ENCODE results near the gene ARHGAP42.
"Not testable (repeated sequence)": the region's sequence is repeated elsewhere in the genome, so short reads cannot be mapped to it uniquely, and the experiment has no call there.

Gene ARHGAP42

DNA sequence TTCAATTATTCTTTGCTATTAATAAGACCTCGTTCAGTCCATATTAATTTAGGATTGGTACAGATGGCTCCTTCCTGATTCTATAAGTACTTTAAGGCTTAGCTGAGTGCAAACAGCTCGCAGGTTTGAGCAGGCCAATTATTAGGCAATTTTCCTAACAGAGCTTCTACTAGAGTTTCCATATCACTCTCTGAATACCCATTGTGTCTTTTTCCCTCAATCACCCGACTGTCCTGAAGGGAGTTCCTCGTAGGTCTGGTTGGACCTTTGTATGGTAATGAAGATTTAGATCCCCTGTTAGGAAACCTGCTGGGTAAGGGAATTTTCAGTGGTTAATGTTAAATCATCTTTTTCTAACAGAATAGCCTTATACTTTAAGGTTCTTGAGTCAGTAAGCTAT is 61.1 kb downstream of the ARHGAP42 start:
- TF ChIP-seq, protein P1, sequence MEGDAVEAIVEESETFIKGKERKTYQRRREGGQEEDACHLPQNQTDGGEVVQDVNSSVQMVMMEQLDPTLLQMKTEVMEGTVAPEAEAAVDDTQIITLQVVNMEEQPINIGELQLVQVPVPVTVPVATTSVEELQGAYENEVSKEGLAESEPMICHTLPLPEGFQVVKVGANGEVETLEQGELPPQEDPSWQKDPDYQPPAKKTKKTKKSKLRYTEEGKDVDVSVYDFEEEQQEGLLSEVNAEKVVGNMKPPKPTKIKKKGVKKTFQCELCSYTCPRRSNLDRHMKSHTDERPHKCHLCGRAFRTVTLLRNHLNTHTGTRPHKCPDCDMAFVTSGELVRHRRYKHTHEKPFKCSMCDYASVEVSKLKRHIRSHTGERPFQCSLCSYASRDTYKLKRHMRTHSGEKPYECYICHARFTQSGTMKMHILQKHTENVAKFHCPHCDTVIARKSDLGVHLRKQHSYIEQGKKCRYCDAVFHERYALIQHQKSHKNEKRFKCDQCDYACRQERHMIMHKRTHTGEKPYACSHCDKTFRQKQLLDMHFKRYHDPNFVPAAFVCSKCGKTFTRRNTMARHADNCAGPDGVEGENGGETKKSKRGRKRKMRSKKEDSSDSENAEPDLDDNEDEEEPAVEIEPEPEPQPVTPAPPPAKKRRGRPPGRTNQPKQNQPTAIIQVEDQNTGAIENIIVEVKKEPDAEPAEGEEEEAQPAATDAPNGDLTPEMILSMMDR (conservative IDR thresholded peaks at IDR 0.05; ENCODE audit: low read depth, low read length), result no peak
- no peak overlapping the region for H3K4me3 ChIP-seq (ENCODE audit: low read length)
- no peak for DNase-seq (ENCODE audit: low read depth)

DNA sequence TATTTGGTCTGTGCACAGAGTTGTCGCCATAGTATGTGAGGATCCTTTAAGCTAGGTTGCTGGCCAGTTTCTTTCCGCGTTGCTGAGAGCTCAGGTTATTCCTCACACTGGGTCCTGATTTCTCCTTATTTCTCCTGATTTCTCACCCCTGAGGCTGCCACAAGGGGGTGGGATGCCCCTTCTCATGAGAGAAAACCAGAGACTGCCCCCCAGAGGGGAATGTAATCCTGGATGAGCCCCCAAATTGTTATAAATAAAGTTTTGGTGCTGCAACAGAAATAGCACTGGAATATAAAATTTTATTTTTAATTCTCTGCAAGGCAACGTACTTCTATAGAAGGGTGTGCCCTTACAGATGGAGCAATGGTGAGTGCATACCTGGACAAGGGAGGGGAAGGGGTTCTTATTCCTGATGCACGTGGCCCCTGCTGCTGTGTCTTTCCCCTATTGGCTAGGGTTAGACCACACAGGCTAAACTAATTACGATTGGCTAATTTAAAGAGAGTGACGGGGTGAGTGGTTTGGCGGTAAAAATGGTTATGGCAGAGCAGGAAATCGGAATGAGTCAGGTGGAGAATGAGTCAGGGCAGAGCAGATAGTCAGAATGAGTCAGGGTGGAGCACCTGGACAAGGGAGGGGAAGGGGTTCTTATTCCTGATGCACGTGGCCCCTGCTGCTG is 62.9 kb downstream of the ARHGAP42 start:
- DNase-seq (ENCODE audit: low read depth); H3K4me3 ChIP-seq (ENCODE audit: low read length): not testable (repeated sequence)

DNA sequence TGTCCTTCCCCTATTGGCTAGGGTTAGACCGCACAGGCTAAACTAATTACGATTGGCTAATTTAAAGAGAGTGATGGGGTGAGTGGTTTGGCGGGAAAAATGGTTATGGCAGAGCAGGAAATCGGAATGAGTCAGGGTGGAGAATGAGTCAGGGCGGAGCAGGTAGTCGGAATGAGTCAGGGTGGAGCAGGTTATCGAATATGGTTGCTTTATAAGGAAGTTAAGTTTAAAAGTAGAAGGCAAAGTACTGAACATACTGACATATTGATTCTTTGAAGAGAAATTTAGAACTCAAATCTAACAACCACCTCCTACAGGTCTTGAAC is 63.4 kb downstream of the ARHGAP42 start:
- not testable (repeated sequence) for H3K4me3 ChIP-seq (ENCODE audit: low read length); DNase-seq (ENCODE audit: low read depth)

DNA sequence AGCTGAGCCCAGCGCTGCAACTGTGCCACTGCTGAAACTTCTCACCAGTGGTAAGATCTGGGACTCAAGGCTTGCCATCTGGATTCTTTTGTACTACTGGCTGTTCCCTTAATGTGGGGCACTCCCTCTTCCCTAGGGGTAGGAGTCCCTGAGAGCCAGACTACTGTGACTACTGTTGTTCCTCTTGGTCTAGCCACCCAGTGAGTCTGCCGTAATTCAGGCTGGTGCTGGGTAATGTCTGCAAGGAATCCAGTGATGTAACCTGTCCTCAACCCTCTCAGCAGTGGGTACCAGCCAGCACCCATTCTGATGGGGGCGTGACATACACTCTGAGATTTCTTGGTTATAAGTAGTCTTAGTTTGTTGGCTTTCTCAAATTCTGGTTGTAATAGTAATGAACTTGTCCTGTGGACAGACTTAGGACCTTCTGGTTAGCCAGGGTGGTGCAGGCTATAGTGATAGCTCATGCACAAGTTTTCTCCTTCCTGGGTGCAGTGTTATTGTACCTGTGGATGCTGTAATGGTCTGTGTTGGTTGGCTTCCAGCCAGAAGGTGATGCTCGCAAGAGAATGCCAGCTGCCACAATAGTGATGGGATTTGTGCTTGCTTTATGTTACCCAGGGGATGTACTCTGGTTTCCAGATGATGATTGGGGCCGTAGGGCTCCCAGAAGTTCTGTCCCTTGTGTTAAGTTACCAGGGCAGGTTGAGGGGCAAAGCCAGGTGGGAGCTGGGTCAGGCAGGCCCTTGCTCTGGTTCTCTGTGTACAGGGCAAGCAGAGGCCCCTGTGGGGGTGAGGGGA is 65.5 kb downstream of the ARHGAP42 start:
- no peak overlapping the region for H3K4me3 ChIP-seq (ENCODE audit: low read length)

DNA sequence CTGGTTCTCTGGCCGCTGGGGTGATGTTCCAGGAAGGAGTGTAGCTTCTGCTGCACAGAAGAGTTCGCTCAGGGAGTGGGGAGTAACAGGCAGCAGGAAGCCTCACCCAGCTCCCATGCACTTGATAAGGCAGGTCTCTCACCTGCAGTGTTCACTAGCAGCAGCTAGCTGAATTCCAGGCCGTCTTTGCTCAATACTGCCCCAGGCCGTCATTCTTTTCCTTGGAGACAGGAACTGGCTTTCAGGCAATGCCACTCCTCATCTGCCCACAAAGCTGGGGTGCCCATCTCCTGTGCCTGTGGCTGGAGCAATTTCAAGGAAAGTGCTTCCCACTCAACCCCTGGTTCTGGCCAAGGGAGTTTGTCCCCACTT is 66.1 kb downstream of the ARHGAP42 start:
- no peak overlapping the region for H3K4me3 ChIP-seq (ENCODE audit: low read length)
- no peak for DNase-seq (ENCODE audit: low read depth)
- TF ChIP-seq, protein P1 (conservative IDR thresholded peaks at IDR 0.05; ENCODE audit: low read depth, low read length), result no peak

More for the DNA sequence above, 65.5 kb downstream of the ARHGAP42 start:
- no peak for DNase-seq (ENCODE audit: low read depth)
- TF ChIP-seq, protein P1 (conservative IDR thresholded peaks at IDR 0.05; ENCODE audit: low read depth, low read length), result no peak

DNA sequence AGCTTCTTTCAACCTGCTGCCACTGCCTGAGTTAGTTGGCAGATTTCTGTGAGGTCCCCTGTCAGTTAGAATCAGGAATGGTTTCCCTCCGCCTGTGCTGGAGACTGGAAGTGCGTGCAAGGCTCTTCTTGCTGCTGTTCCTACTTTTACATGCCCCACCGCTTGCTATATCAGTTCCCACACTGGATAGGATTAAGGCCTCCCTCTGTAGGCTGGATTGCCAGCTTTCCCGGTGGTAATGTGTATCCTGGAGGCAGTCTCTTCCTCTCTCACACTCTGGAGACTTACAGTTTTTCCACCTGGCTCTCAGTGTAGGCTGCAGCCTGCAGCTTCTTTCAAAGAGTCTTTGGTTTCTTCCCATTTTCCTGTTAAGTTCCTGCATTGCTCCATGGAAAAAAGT is 66.5 kb downstream of the ARHGAP42 start:
- TF ChIP-seq, protein P1 (conservative IDR thresholded peaks at IDR 0.05; ENCODE audit: low read depth, low read length), result no peak
- no peak overlapping the region for H3K4me3 ChIP-seq (ENCODE audit: low read length)
- DNase-seq (ENCODE audit: low read depth), result no peak

DNA sequence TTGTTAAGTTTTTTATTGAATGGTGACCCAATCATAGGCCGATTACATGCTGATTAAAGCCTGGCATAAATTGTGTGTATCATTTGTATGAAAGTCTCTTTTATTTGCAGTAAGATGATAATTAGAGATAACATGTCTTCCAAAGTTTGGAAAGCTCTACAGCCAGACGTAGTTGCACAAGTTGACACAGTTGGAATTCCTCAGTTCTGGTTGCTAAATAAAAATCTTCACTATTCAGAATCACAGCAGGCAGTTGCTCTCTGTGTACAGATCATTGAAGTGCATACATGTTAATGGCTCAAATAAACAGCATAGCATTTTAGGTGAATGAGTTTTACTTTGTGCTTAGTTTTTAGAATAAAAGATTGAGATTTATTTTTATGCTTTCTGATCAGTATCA is 69.5 kb downstream of the ARHGAP42 start:
- no peak for DNase-seq (ENCODE audit: low read depth)
- TF ChIP-seq, protein P1 (conservative IDR thresholded peaks at IDR 0.05; ENCODE audit: low read depth, low read length), result no peak

DNA sequence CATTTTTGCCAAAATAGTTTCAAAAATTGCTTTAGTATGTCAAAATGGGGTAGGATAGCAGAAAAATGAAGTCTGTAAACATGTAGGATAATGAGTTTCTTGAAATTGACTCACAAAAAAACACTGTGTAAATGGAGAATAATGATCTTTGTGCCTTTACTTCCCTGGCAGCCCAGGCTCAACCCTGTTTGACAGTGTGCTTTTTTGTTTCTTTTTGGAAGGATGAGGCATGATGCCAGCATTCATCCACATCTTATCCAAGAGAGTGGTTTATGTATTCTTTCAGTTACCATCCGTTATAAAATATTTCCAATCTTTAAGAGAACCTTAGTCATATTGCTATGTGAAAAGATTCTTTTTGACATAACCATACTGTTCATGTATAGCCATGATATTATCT is 70.6 kb downstream of the ARHGAP42 start:
- DNase-seq (ENCODE audit: low read depth), result no peak
- H3K4me3 ChIP-seq (ENCODE audit: low read length), result no peak overlapping the region
- TF ChIP-seq, protein P1 (conservative IDR thresholded peaks at IDR 0.05; ENCODE audit: low read depth, low read length), result no peak

More for the DNA sequence above, 69.5 kb downstream of the ARHGAP42 start:
- no peak overlapping the region for H3K4me3 ChIP-seq (ENCODE audit: low read length)

Measured in retinal pigment epithelial cell (primary cell).